Measurements from ENCODE around the gene SLC25A29. TPM values are rescaled to one million over a fixed set of nuclear protein-coding genes. Genes with fewer than 3 reads are reported as not detected.

SLC25A29 gene
- total and polyA plus RNA-seq, 2 of the 13 experiments (the other 11 are each of a cell fraction or from before 2014, with no cell fraction given) = 12.2 to 17.2 TPM

DNA sequence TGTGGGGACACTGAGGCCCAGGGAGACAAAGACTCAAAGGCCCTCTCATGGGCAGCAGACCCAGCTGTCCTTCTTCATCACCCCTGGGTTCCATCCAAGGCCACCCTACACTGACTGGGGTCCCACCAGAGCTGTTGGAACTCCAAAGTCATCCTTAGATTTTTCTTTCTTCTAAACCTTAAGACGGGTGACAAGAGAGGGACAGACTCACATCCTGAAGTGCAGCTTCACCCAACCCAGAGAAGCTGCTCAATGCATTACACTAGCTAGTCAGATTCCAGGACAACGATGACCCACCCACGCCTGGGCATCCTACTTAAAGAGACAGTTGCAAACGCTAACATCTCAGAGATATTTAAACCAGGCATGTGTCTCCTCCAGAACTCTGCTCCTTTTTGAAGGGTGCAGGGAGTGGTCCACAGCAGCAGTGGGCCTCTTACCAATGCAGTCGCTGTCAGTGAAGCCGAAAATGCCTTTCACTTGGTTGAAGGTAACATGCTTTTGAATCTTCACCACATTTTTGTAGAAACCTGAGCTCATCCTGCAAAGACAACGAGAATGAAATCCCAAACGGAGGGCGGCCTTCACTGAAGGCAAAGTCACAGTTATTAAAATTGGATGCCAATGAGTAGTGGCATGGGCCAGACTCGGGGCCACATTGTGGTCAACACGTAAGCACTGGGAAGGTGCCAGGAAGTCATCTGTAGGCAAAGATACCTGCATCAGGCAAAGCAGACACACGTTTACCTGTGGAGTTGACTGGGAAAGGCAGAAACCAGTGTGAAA, 40.3 kb upstream of the SLC25A29 start (continued):
- TF ChIP-seq TRAFD1 (CRISPR knock-in tag; IDR thresholded peaks at IDR 0.05; ENCODE audit: borderline replicate concordance) (no peak), PAF1 (CRISPR knock-in tag; IDR thresholded peaks at IDR 0.05) (no peak), SPEN (CRISPR knock-in tag; IDR thresholded peaks at IDR 0.05; ENCODE audit: low read depth) (no peak), SP2 (CRISPR knock-in tag; IDR thresholded peaks at IDR 0.05) (no peak), ZXDC (CRISPR knock-in tag; IDR thresholded peaks at IDR 0.05) (no peak), ZNF235 (CRISPR knock-in tag; IDR thresholded peaks at IDR 0.05; ENCODE audit: borderline replicate concordance) (no peak)
- TF ChIP-seq, protein P1, sequence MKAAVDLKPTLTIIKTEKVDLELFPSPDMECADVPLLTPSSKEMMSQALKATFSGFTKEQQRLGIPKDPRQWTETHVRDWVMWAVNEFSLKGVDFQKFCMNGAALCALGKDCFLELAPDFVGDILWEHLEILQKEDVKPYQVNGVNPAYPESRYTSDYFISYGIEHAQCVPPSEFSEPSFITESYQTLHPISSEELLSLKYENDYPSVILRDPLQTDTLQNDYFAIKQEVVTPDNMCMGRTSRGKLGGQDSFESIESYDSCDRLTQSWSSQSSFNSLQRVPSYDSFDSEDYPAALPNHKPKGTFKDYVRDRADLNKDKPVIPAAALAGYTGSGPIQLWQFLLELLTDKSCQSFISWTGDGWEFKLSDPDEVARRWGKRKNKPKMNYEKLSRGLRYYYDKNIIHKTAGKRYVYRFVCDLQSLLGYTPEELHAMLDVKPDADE (CRISPR knock-in tag; IDR thresholded peaks at IDR 0.05) = no peak
